ENCODE results near the gene GLG1.
"Not testable (repeated sequence)": the region's sequence is repeated elsewhere in the genome, so short reads cannot be mapped to it uniquely, and the experiment has no call there.

The GLG1 gene

GRCh38 chr16:74438492-74438979 lies 168.4 kb downstream of the GLG1 start:
- Histone ChIP-seq H3K9me3 (ENCODE audit: insufficient read depth, low read length) (no peaks in the 10 kb centered on the region), H3K79me2 (ENCODE audit: low read length) (no peaks in the 10 kb centered on the region), H3K4me1 (ENCODE audit: low read length) (no peaks in the 10 kb centered on the region), H4K20me1 (ENCODE audit: insufficient read depth, low read length) (no peaks in the 10 kb centered on the region), H3K4me2 (ENCODE audit: low read length) (no peak overlapping the region), H3K27ac (ENCODE audit: low read length) (no peak overlapping the region), H2AFZ (ENCODE audit: low read depth, low read length) (no peak overlapping the region), H3K4me3 (ENCODE audit: low read length) (no peak overlapping the region), H3K9ac (ENCODE audit: low read length) (no peak overlapping the region), H3K36me3 (replicated peaks; ENCODE audit: low read depth, low read length) (no peaks in the 10 kb centered on the region), H3K27me3 (ENCODE audit: low read depth, low read length) (no peaks in the 10 kb centered on the region)
- TF ChIP-seq CTCF (IDR thresholded peaks at IDR 0.05; ENCODE audit: low read depth, low read length) (no peak), EZH2phosphoT487 (IDR thresholded peaks at IDR 0.05; ENCODE audit: low read depth) (no peak)

GRCh38 chr16:74431516-74431915 lies 175.4 kb downstream of the GLG1 start:
- Histone ChIP-seq H3K9me3 (ENCODE audit: insufficient read depth, low read length) (no peaks in the 10 kb centered on the region), H3K79me2 (ENCODE audit: low read length) (no peaks in the 10 kb centered on the region), H3K4me2 (ENCODE audit: low read length) (no peak overlapping the region), H3K27me3 (ENCODE audit: low read depth, low read length) (no peaks in the 10 kb centered on the region), H3K4me3 (ENCODE audit: low read length) (no peak overlapping the region), H3K36me3 (replicated peaks; ENCODE audit: low read depth, low read length) (no peaks in the 10 kb centered on the region), H3K27ac (ENCODE audit: low read length) (no peak overlapping the region), H2AFZ (ENCODE audit: low read depth, low read length) (no peak overlapping the region), H3K4me1 (ENCODE audit: low read length) (no peaks in the 10 kb centered on the region), H3K9ac (ENCODE audit: low read length) (no peak overlapping the region), H4K20me1 (ENCODE audit: insufficient read depth, low read length) (no peaks in the 10 kb centered on the region)
- TF ChIP-seq EZH2phosphoT487 (IDR thresholded peaks at IDR 0.05; ENCODE audit: low read depth) = no peak
- TF ChIP-seq CTCF (IDR thresholded peaks at IDR 0.05; ENCODE audit: low read depth, low read length) = no peak

- not testable (repeated sequence) for H3K27me3 ChIP-seq (ENCODE audit: low read depth, low read length); H2AFZ ChIP-seq (ENCODE audit: low read depth, low read length); H3K9me3 ChIP-seq (ENCODE audit: insufficient read depth, low read length); H3K36me3 ChIP-seq (replicated peaks; ENCODE audit: low read depth, low read length); H3K4me3 ChIP-seq (ENCODE audit: low read length); H3K4me1 ChIP-seq (ENCODE audit: low read length); H3K79me2 ChIP-seq (ENCODE audit: low read length); H3K4me2 ChIP-seq (ENCODE audit: low read length); H3K9ac ChIP-seq (ENCODE audit: low read length); H4K20me1 ChIP-seq (ENCODE audit: insufficient read depth, low read length); H3K27ac ChIP-seq (ENCODE audit: low read length)
- peak; percentile 66 for TF ChIP-seq CTCF (IDR thresholded peaks at IDR 0.05; ENCODE audit: low read depth, low read length)
Measured at GRCh38 chr16:74430036-74430712, 176.7 kb downstream of the GLG1 start.

- H3K27me3 ChIP-seq (ENCODE audit: low read depth, low read length); H2AFZ ChIP-seq (ENCODE audit: low read depth, low read length); H3K27ac ChIP-seq (ENCODE audit: low read length): not testable (repeated sequence)
Measured at GRCh38 chr16:74428493-74428892, 178.4 kb downstream of the GLG1 start.

GRCh38 chr16:74425751-74426150 lies 181.2 kb downstream of the GLG1 start:
- H3K4me1 ChIP-seq (ENCODE audit: low read length); H4K20me1 ChIP-seq (ENCODE audit: insufficient read depth, low read length); H3K27ac ChIP-seq (ENCODE audit: low read length); H3K9ac ChIP-seq (ENCODE audit: low read length); H3K27me3 ChIP-seq (ENCODE audit: low read depth, low read length); H3K36me3 ChIP-seq (replicated peaks; ENCODE audit: low read depth, low read length); H2AFZ ChIP-seq (ENCODE audit: low read depth, low read length); H3K79me2 ChIP-seq (ENCODE audit: low read length); H3K9me3 ChIP-seq (ENCODE audit: insufficient read depth, low read length); H3K4me3 ChIP-seq (ENCODE audit: low read length); H3K4me2 ChIP-seq (ENCODE audit: low read length): not testable (repeated sequence)

More at GRCh38 chr16:74428493-74428892, 178.4 kb downstream of the GLG1 start:
- H3K4me2 ChIP-seq (ENCODE audit: low read length); H3K9me3 ChIP-seq (ENCODE audit: insufficient read depth, low read length); H3K4me1 ChIP-seq (ENCODE audit: low read length); H3K36me3 ChIP-seq (replicated peaks; ENCODE audit: low read depth, low read length); H3K4me3 ChIP-seq (ENCODE audit: low read length); H4K20me1 ChIP-seq (ENCODE audit: insufficient read depth, low read length); H3K9ac ChIP-seq (ENCODE audit: low read length); H3K79me2 ChIP-seq (ENCODE audit: low read length): not testable (repeated sequence)

- H2AFZ ChIP-seq (ENCODE audit: low read depth, low read length); H3K4me2 ChIP-seq (ENCODE audit: low read length); H3K4me3 ChIP-seq (ENCODE audit: low read length); H3K36me3 ChIP-seq (replicated peaks; ENCODE audit: low read depth, low read length); H3K27ac ChIP-seq (ENCODE audit: low read length); H3K9ac ChIP-seq (ENCODE audit: low read length); H3K79me2 ChIP-seq (ENCODE audit: low read length); H3K27me3 ChIP-seq (ENCODE audit: low read depth, low read length); H4K20me1 ChIP-seq (ENCODE audit: insufficient read depth, low read length); H3K4me1 ChIP-seq (ENCODE audit: low read length); H3K9me3 ChIP-seq (ENCODE audit: insufficient read depth, low read length): not testable (repeated sequence)
Measured at GRCh38 chr16:74423721-74424120, 183.2 kb downstream of the GLG1 start.

- not testable (repeated sequence) for H3K4me2 ChIP-seq (ENCODE audit: low read length); H2AFZ ChIP-seq (ENCODE audit: low read depth, low read length); H3K79me2 ChIP-seq (ENCODE audit: low read length); H3K4me3 ChIP-seq (ENCODE audit: low read length); H4K20me1 ChIP-seq (ENCODE audit: insufficient read depth, low read length); H3K4me1 ChIP-seq (ENCODE audit: low read length); H3K36me3 ChIP-seq (replicated peaks; ENCODE audit: low read depth, low read length); H3K27me3 ChIP-seq (ENCODE audit: low read depth, low read length); H3K9ac ChIP-seq (ENCODE audit: low read length); H3K9me3 ChIP-seq (ENCODE audit: insufficient read depth, low read length); H3K27ac ChIP-seq (ENCODE audit: low read length)
Measured at GRCh38 chr16:74422086-74422485, 184.8 kb downstream of the GLG1 start.
